ENCODE results near the gene ERP44.
"Not testable (repeated sequence)": the region's sequence is repeated elsewhere in the genome, so short reads cannot be mapped to it uniquely, and the experiment has no call there.

ERP44 gene

GRCh38 chr9:99998866-99999265 is 99.9 kb downstream of the ERP44 start:
- DNase-seq: no peak

GRCh38 chr9:99998266-99998665 is 100.5 kb downstream of the ERP44 start:
- no peak for DNase-seq

GRCh38 chr9:99990508-99990907 is 108.3 kb downstream of the ERP44 start:
- DNase-seq: not testable (repeated sequence)

- DNase-seq: no peak
These were observed 112.2 kb downstream of the ERP44 start for GRCh38 chr9:99986642-99987041.

GRCh38 chr9:99980598-99980997 is 118.2 kb downstream of the ERP44 start:
- DNase-seq: no peak

GRCh38 chr9:99978221-99978620 is 120.6 kb downstream of the ERP44 start:
- no peak for DNase-seq

- no peak for DNase-seq
These were observed 121.6 kb downstream of the ERP44 start for GRCh38 chr9:99977033-99977792.

- no peak for DNase-seq
These were observed 125.3 kb downstream of the ERP44 start for GRCh38 chr9:99973455-99973854.

- no peak for DNase-seq
These were observed 127.4 kb downstream of the ERP44 start for GRCh38 chr9:99971410-99971809.

GRCh38 chr9:99970481-99970880 is 128.3 kb downstream of the ERP44 start:
- no peak for DNase-seq

- no peak for DNase-seq
These were observed 131.3 kb downstream of the ERP44 start for GRCh38 chr9:99967457-99967856.

GRCh38 chr9:99966716-99967115 is 132.1 kb downstream of the ERP44 start:
- no peak for DNase-seq

GRCh38 chr9:99966001-99966400 is 132.8 kb downstream of the ERP44 start:
- no peak for DNase-seq

GRCh38 chr9:99964336-99964735 is 134.5 kb downstream of the ERP44 start:
- DNase-seq: no peak

- DNase-seq: no peak
These were observed 136.0 kb downstream of the ERP44 start for GRCh38 chr9:99962680-99963261.

GRCh38 chr9:99955606-99956005 is 143.2 kb downstream of the ERP44 start:
- no peak for DNase-seq

GRCh38 chr9:99954819-99955218 is 144.0 kb downstream of the ERP44 start:
- no peak for DNase-seq

GRCh38 chr9:99953861-99954507 is 144.8 kb downstream of the ERP44 start:
- DNase-seq: no peak

- DNase-seq: no peak
These were observed 149.9 kb downstream of the ERP44 start for GRCh38 chr9:99948896-99949295.

GRCh38 chr9:99948482-99948881 is 150.3 kb downstream of the ERP44 start:
- no peak for DNase-seq

- no peak for DNase-seq
These were observed 151.4 kb downstream of the ERP44 start for GRCh38 chr9:99947395-99947794.

- DNase-seq: no peak
These were observed 161.7 kb downstream of the ERP44 start for GRCh38 chr9:99936947-99937587.

- DNase-seq: no peak
These were observed 167.5 kb downstream of the ERP44 start for GRCh38 chr9:99931155-99931840.
